ENCODE results near the gene ZNF492.

DNA sequence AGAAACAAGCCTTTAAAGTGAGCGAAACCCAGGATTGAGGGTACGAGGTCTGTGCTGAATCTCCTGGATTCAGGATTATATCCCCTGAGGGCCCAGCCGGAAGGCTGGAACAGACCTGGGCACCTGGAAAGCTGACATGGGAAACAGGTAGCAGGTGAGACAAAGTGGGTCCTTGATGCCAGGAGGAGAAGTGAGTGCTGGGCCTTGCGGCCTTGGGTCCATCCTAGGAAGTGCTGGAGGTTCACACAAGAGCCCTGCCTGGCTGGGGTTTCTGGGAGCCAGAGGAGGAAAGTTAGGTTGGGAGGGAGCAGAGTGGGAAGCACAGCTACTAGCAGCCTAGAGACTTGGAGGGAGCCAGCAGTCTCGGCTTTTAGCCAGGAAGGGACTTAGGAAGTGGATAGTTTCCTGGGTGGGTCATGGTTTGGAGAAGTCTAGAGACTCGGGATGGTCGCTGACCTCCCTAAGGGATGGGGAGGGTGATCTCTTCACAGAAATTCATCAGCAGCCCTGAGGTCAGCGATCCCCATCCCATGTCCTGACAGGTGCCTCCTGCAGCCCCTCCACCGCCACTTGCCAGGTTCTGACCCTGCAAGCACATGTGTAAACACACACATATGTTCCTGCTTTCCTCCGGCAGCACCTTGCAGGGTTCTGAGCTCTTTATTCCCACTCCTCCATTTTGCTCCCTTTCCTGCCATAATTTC lies 29.4 kb upstream of the ZNF492 start:
- TF ChIP-seq POLR2A (IDR thresholded peaks at IDR 0.05): no peak
- TF ChIP-seq, protein P1, sequence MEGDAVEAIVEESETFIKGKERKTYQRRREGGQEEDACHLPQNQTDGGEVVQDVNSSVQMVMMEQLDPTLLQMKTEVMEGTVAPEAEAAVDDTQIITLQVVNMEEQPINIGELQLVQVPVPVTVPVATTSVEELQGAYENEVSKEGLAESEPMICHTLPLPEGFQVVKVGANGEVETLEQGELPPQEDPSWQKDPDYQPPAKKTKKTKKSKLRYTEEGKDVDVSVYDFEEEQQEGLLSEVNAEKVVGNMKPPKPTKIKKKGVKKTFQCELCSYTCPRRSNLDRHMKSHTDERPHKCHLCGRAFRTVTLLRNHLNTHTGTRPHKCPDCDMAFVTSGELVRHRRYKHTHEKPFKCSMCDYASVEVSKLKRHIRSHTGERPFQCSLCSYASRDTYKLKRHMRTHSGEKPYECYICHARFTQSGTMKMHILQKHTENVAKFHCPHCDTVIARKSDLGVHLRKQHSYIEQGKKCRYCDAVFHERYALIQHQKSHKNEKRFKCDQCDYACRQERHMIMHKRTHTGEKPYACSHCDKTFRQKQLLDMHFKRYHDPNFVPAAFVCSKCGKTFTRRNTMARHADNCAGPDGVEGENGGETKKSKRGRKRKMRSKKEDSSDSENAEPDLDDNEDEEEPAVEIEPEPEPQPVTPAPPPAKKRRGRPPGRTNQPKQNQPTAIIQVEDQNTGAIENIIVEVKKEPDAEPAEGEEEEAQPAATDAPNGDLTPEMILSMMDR (IDR thresholded peaks at IDR 0.05): no peak
- no peak for TF ChIP-seq EP300 (IDR thresholded peaks at IDR 0.05)
